HPDE6-E6E7 (cell line): Measurements from ENCODE around the gene TRPM1.

Source experiments
- DNase-seq: peaks from one replicate; pipeline ENCODE4 v3.0.0; 2011; ENCODE audit warnings: missing footprints; ENCODE audit errors: extremely low spot score

The TRPM1 gene

DNA sequence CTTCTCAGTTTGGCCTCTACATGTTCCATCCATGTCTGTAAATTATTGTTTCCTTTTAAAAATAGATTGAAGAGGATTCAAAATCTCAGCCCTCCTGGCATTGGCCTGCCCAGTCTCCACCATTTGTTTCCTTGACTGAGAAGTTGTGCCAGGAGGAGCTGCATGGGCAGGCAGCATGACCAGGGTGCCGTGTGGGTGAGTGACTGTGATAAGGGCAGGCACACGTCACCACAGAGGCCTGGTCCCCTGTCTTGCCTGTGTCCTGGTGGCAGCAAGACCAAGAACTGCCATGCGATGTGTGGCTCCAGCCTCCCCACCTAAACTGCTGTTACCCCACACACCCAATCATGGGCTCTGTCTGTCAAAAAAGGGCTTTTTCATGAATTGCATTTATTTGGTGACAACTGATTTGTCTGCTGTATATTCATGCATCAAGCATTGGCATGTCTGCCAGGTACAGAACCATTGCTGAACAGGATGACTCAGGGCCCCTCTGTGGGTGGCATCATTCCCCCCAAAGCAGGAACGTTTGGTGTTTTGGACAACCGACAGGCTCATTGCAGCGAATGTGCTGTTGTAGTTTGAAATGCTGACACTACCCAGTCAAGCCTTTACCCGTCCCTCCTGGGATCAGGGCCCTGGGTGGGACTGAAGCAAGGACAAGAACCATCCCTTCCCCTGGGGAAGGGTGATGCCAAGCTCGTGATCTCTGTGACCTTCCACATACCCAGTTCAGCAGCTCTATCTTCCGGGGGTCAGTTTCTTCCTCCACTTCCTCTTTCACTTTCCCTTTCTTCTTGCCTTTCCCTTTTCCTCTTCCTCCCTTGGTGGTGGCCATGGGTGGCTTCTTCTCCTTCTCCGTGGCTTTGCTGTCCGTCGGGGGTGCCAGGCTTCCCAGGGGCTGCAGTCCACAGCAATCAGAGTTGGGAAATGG is 51.6 kb downstream of the TRPM1 start:
- DNase-seq = no peak

DNA sequence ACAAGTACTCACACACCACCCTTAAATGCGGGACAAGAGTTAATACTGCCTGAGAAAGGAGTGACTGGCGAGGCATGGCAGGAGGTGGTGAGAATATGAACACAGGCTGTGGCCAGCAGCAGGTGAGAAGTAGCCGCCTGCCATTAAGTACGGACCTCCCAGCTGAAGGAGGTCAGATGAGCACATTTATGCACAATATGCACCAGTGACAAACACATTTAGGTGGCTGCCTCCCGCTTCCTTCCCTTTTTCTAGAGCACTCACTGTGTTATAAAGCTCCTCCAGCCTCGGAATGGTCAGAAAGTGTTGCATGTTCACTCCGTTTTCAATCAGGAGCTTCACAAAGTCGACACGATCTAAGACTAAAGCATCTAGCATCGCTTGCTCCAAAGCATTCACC is 52.4 kb downstream of the TRPM1 start:
- DNase-seq = no peak

DNA sequence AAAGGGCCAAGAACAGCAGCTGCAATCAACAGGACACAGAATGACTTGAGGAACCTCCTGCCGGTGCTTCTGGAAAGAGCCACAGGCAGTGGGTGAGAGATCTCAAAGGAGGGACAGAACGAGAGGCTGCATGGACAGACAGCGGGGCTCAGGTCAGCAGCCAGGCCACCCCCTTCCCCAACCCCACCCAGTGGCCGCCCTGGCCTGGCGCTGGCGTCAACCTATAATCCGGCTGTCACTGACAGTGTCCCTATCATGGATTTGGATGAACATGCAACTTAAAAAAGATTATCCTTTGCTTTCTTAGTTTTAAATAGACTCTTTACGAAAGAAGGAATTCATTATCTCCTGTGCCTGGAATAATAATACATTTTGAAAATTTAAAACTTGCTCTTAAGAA is 54.1 kb downstream of the TRPM1 start:
- DNase-seq = no peak

- no peak for DNase-seq
These were observed 54.7 kb downstream of the TRPM1 start for GRCh38 chr15:31046759-31047359.

- DNase-seq = no peak
These were observed 55.9 kb downstream of the TRPM1 start for GRCh38 chr15:31045606-31046005.

- no peak for DNase-seq
These were observed 58.8 kb downstream of the TRPM1 start for GRCh38 chr15:31042751-31043150.

DNA sequence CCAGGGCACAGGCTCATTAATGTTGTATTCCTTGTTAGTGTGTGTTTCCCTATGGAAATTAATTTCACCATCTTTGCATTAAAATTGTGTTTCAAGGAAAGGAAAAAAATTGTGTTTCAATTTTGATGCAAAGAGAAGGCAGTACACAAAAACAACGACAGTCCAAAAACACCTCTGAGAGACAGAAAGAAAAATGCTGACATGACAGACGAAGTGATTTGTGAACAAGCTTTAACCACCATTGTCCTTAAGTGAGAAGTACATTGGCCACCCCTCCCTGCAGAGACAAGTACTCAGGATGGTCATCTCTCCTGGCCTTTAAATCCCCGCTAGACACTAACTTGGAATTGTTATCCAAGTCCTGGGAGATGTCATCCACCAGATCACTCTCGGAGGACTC is 59.9 kb downstream of the TRPM1 start:
- DNase-seq = no peak

DNA sequence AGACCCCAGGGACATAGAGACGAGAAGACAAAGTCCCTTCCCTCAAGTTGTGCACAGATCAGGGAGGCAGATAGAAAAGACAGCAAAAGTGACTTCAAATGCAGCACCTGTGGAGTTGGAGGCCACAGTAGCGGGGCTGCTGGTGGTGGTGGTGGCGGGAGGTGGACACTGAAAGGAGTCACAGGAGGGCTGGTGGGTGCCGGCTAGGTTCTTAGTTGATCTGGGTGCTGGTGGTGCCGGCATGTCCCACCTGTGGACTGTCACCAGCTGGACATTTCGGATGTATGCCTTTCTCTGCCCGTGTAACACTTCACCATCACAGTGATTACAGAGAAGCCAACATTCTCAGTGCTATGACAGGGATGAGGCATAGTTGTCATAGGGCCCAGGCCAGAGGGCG is 60.9 kb downstream of the TRPM1 start:
- DNase-seq = no peak

GRCh38 chr15:31039961-31040360 is 61.6 kb downstream of the TRPM1 start:
- DNase-seq = no peak

DNA sequence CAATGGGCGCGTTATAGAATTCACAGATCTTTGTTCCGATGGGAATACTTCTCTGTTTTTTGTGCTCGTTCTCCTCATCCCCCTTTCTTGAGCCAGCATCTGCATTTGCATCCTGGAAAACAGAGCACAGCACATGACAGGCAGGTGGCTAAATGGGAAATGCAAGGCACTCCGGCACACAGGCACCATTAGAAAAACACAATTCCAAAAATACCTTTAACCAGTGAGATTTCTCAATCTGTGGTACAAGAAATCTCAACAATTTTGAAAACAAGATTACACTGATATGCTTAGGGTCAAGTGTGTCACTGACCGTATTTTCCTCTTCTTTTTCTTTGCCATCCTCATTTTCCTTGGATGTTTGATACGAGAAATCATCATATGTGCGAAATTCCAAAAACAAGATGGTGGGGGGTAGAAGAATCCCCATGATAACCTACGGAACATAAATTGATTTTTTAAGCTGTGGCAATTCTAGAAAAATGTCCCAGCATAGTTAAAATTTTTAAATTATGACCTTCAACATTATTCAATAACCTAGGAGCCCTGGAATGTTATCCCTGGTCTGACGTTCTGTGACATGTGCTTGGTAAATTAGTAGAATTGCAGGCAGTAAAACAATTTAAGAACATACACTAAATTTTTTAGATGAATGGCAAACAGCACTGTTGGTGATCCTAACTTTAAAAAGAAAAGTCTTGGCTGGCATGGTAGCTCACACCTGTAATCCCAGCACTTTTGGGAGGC is 63.6 kb downstream of the TRPM1 start:
- DNase-seq = no peak

DNA sequence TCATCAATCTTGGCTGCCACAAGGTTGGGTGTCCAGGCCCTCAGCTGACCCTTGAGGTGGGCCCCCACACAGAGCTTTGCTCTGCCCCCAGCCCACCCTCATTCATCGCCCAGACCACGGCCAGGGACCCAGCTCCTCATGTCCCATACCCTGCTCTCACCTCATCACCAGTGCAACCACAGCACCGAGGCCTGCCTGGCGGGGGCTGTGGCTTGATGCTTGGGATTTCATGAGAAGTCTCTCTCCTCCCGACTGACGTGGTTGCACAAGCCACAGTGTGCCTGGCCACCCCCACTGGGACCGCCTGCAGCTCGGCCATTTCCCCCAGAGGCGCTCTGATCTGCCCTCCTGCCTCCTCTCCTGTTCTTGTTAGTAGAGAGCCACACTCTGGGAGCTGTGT is 64.7 kb downstream of the TRPM1 start:
- DNase-seq = no peak

DNA sequence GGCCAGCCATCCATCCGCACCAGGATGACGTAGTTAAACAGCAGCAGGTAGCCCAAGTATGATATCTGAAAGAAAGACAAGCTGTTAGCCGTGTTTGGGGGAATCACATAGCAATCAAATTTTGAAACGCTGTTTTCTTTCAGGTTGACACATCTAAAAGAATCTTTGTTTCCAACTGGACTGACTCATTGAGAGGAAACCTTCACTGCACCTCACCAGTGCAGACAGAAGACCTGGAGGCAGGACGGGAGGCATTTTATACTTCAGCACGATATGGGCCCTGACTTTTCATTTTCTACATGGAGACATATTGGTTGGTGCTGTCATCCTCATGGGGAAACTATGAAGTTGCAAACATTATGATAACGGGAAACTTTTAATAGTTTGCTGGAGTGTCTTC is 65.9 kb downstream of the TRPM1 start:
- no peak for DNase-seq

GRCh38 chr15:31034152-31034551 is 67.4 kb downstream of the TRPM1 start:
- no peak for DNase-seq

GRCh38 chr15:31032961-31033371 is 68.6 kb downstream of the TRPM1 start:
- no peak for DNase-seq

- no peak for DNase-seq
These were observed 70.0 kb downstream of the TRPM1 start for GRCh38 chr15:31031471-31032067.

DNA sequence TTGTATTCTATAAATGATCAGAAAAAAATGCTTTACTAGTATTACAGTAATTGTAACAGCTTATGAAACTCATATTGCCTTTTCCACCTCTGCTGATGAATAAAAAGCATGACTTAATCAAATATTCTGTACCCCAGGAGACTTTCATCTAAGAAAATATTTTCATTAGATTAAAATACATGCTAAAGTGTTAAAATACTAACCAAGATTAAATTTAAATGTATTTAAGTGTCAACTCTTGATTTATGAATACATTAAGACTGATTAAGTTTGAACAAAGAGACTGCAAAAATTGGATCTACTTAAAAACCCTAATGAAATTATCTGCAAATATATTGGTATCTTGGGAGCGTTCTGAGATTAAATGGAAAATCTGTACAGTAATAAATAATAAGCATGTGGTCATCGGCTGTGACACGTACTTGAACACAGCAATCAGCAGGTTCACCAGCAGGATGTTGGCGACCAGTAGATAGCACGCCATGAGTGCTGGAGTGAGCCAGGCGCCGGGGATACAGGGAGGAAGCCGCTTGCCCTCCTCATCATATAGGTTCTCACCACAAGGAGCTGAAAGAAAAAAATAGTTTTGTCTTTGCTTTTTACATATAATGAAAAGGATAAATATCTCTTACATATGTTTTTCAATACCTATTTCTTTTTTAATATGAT is 73.5 kb downstream of the TRPM1 start:
- DNase-seq = no peak

GRCh38 chr15:31025996-31026395 is 75.5 kb downstream of the TRPM1 start:
- DNase-seq = no peak

GRCh38 chr15:31024979-31025378 is 76.5 kb downstream of the TRPM1 start:
- DNase-seq = no peak

GRCh38 chr15:31024330-31024729 is 77.2 kb downstream of the TRPM1 start:
- DNase-seq = peak; percentile 87

GRCh38 chr15:31023841-31024240 is 77.7 kb downstream of the TRPM1 start:
- peak; percentile 62 for DNase-seq

DNA sequence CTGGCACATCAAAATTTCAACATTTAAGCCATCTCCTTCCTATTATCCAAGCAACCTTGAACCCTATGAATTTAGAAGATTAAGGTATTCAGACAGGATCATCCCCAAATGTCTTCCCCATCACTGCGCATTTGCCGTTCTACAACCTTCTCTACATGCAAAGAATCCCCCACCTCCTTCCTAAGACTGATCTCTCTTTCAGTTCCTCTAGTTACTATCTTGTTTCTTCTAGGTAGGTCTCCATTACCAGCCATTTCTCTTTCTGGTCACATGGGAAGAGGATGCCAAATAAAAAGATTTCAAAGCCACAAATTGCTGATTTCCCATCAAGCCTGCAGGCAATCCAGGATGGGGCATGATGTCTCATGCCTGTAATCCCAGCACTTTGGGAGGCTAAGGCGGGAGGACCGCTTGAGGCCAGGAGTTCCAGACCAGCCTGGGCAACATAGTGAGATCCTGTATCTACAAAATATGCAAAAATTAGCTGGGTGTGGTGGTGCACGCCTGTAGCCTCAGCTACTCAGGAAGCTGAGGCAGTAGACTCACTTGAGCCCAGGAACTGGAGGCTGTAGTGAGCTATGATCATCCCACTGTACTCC is 80.4 kb downstream of the TRPM1 start:
- no peak for DNase-seq
